KMS-11 (cell line): ENCODE data around the gene PHOSPHO1.
"Not testable (repeated sequence)": the region's sequence is repeated elsewhere in the genome, so short reads cannot be mapped to it uniquely, and the experiment has no call there.

Experiments used
- H2AFZ ChIP-seq: fragments of 200-600 bp; sonication (generic); 2 replicates; pipeline ENCODE4 v1.6.1; 2016; ENCODE audit warnings: antibody characterized with exemption, mixed run types, low read depth
- H3K27ac ChIP-seq: fragments of 200-600 bp; sonication (generic); 2 replicates; pipeline ENCODE4 v1.6.1; 2016; ENCODE audit warnings: mild to moderate bottlenecking, mixed run types
- H3K27me3 ChIP-seq: fragments of 200-600 bp; sonication (generic); 2 replicates; pipeline ENCODE4 v1.6.1; 2017; ENCODE audit warnings: mild to moderate bottlenecking, low read depth, mixed run types, moderate library complexity; ENCODE audit not compliant: insufficient read depth
- H3K36me3 ChIP-seq: fragments of 200-600 bp; sonication (generic); 2 replicates; pipeline ENCODE4 v1.6.1; 2017; ENCODE audit warnings: mild to moderate bottlenecking, mixed run types; ENCODE audit not compliant: insufficient read depth
- H3K4me1 ChIP-seq: fragments of 200-600 bp; sonication (generic); 2 replicates; pipeline ENCODE4 v1.6.1; 2016; ENCODE audit warnings: mild to moderate bottlenecking, low read depth, mixed run types; ENCODE audit not compliant: poor library complexity, severe bottlenecking
- H3K4me2 ChIP-seq: fragments of 200-600 bp; sonication (generic); 2 replicates; pipeline ENCODE4 v1.7.0; 2016; ENCODE audit warnings: mild to moderate bottlenecking, mixed run types
- H3K4me3 ChIP-seq: fragments of 200-600 bp; sonication (generic); IDR thresholded peaks from 2 replicates; pipeline ENCODE4 v1.6.1; 2017; ENCODE audit warnings: low read depth, low read length, mixed read lengths; ENCODE audit not compliant: insufficient read depth
- H3K79me2 ChIP-seq: fragments of 200-600 bp; sonication (generic); 2 replicates; pipeline ENCODE4 v1.6.1; 2016; ENCODE audit warnings: low read depth, mixed run types; ENCODE audit not compliant: insufficient read depth
- H3K9ac ChIP-seq: fragments of 200-600 bp; sonication (generic); 2 replicates; pipeline ENCODE4 v1.6.1; 2016; ENCODE audit warnings: mild to moderate bottlenecking, mixed run types
- H4K20me1 ChIP-seq: fragments of 200-600 bp; sonication (generic); 2 replicates; pipeline ENCODE4 v1.6.1; 2016; ENCODE audit warnings: mild to moderate bottlenecking, mixed run types; ENCODE audit not compliant: insufficient read depth
- CTCF ChIP-seq: fragments of 200-600 bp; sonication (generic); conservative IDR thresholded peaks from 2 replicates; pipeline ENCODE4 v1.6.1; 2017; ENCODE audit warnings: low read depth, mild to moderate bottlenecking, antibody characterized with exemption, low read length, moderate library complexity, mixed read lengths

The PHOSPHO1 gene

GRCh38 chr17:49191917-49192741 is 38.5 kb downstream of the PHOSPHO1 start:
- peak; percentile 60 for TF ChIP-seq CTCF
- Histone ChIP-seq H3K27me3 (no peaks in the 10 kb centered on the region), H3K4me1 (peaks cover 10% of the 10 kb centered on the region), H3K4me2 (peak overlapping the region; percentile 70; the same call in 1 of the 2 replicates), H2AFZ (peak overlapping the region; percentile 68), H3K79me2 (no peaks in the 10 kb centered on the region), H3K4me3 (no peak overlapping the region), H4K20me1 (no peaks in the 10 kb centered on the region), H3K36me3 (no peaks in the 10 kb centered on the region), H3K9ac (peak overlapping the region; percentile 99), H3K27ac (peak overlapping the region; percentile 99)

GRCh38 chr17:49191409-49191916 is 39.1 kb downstream of the PHOSPHO1 start:
- H3K79me2 ChIP-seq: no peaks in the 10 kb centered on the region
- no peak for TF ChIP-seq CTCF
- H4K20me1 ChIP-seq: no peaks in the 10 kb centered on the region
- H3K9ac ChIP-seq: peak overlapping the region; percentile 99
- peak overlapping the region; percentile 68 for H2AFZ ChIP-seq
- H3K27me3 ChIP-seq: no peaks in the 10 kb centered on the region
- H3K36me3 ChIP-seq: no peaks in the 10 kb centered on the region
- H3K4me1 ChIP-seq: peaks cover 10% of the 10 kb centered on the region
- H3K27ac ChIP-seq: peak overlapping the region; percentile 99
- no peak overlapping the region for H3K4me3 ChIP-seq
- H3K4me2 ChIP-seq: peak overlapping the region; percentile 70

DNA sequence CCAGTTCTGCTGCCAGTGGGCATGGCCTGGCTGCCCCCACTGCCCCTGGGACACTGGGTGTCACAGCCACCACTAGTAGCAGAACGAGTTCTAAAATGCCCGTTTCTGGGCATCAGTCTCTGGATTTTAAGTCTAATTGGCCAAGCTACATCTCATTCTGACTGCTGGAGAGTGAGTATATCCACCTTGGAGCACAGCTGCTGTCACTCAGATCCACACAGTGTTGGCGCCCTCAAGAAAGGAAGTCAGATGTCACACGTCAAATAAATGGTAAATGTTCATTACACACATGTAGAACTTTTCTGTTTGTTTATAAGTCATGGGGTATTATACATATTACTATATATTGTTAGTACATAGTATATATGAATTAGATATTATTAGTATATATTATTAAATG is 39.7 kb downstream of the PHOSPHO1 start:
- Histone ChIP-seq H2AFZ (peak overlapping the region; percentile 35; the same call in 1 of the 2 replicates), H3K9ac (no peak overlapping the region), H3K4me1 (peaks cover 10% of the 10 kb centered on the region), H4K20me1 (no peaks in the 10 kb centered on the region), H3K36me3 (no peaks in the 10 kb centered on the region), H3K27me3 (no peaks in the 10 kb centered on the region), H3K4me3 (no peak overlapping the region), H3K27ac (peak overlapping the region; percentile 99; the same call in 1 of the 2 replicates), H3K79me2 (no peaks in the 10 kb centered on the region), H3K4me2 (peak overlapping the region; percentile 70)
- no peak for TF ChIP-seq CTCF

- Histone ChIP-seq H2AFZ (no peak overlapping the region), H3K4me1 (peaks cover 10% of the 10 kb centered on the region), H4K20me1 (no peaks in the 10 kb centered on the region), H3K27me3 (no peaks in the 10 kb centered on the region), H3K36me3 (no peaks in the 10 kb centered on the region), H3K79me2 (no peaks in the 10 kb centered on the region), H3K27ac (no peak overlapping the region), H3K4me3 (no peak overlapping the region), H3K4me2 (no peak overlapping the region), H3K9ac (no peak overlapping the region)
- TF ChIP-seq CTCF: no peak
Measured at GRCh38 chr17:49187301-49187700, 43.3 kb downstream of the PHOSPHO1 start.

DNA sequence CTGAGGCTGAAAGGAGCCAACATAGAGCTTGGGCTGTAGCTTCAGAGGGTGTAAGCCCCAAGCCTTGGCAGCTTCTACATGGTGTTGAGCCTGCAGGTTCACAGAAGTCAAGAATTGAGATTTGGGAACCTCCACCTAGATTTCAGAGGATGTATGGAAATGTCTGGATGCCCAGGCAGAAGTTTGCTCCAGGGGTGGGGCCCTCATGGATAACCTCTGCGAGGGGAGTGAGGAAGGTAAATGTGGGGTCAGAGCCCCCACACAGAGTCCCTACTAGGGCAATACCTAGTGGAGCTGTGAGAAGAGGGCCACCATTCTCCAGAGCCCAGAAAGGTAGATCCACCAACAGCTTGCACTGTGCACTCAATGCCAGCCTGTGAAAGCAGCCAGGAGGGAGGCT is 45.2 kb downstream of the PHOSPHO1 start:
- not testable (repeated sequence) for H3K27ac ChIP-seq, H2AFZ ChIP-seq, H3K4me3 ChIP-seq, H3K79me2 ChIP-seq, H3K27me3 ChIP-seq, H4K20me1 ChIP-seq, H3K9ac ChIP-seq, H3K4me2 ChIP-seq, H3K4me1 ChIP-seq, H3K36me3 ChIP-seq

GRCh38 chr17:49184522-49184921 is 46.1 kb downstream of the PHOSPHO1 start:
- H3K4me3 ChIP-seq, H3K9ac ChIP-seq, H3K36me3 ChIP-seq, H3K27ac ChIP-seq, H3K79me2 ChIP-seq, H4K20me1 ChIP-seq, H3K27me3 ChIP-seq, H2AFZ ChIP-seq, H3K4me2 ChIP-seq, H3K4me1 ChIP-seq: not testable (repeated sequence)
